GM12873 (cell line): ENCODE measurements around the gene SRGAP1.

ENCODE experiments used
- CTCF ChIP-seq: IDR thresholded peaks from 2 replicates; pipeline ENCODE4 v1.5.1; 2012; ENCODE audit warnings: low read depth, mild to moderate bottlenecking, moderate library complexity, low read length, control low read depth; ENCODE audit not compliant: insufficient read depth; ENCODE audit errors: missing control alignments

Gene SRGAP1

GRCh38 chr12:63945777-63946176 lies 101.3 kb downstream of the SRGAP1 start:
- TF ChIP-seq CTCF = no peak

GRCh38 chr12:63948211-63948610 lies 103.7 kb downstream of the SRGAP1 start:
- no peak for TF ChIP-seq CTCF

GRCh38 chr12:63949902-63950301 lies 105.4 kb downstream of the SRGAP1 start:
- no peak for TF ChIP-seq CTCF

- no peak for TF ChIP-seq CTCF
Measured at GRCh38 chr12:63952995-63953394, 108.5 kb downstream of the SRGAP1 start.

GRCh38 chr12:63955831-63956666 lies 111.5 kb downstream of the SRGAP1 start:
- TF ChIP-seq CTCF = no peak

- no peak for TF ChIP-seq CTCF
Measured at GRCh38 chr12:63957496-63957895, 113.0 kb downstream of the SRGAP1 start.

- TF ChIP-seq CTCF = no peak
Measured at GRCh38 chr12:63958876-63959580, 114.5 kb downstream of the SRGAP1 start.
